Stimulated activated CD8-positive, alpha-beta memory T cell treated with anti-CD3 and anti-CD28 coated beads, Interleukin-12 subunit alpha, Interleukin-12 subunit beta, amount 100 ng/mL, for 24 hours (primary cell): Measurements from ENCODE around the gene SIAH1.
A peak's percentile ranks its signal among the peaks of the same experiment; 100 is the strongest.
"Not testable (repeated sequence)": the region's sequence is repeated elsewhere in the genome, so short reads cannot be mapped to it uniquely, and the experiment has no call there.

Experiments used
- DNase-seq: peaks from one replicate; pipeline ENCODE4 v3.0.0-alpha.2; 2020; ENCODE audit errors: extremely low read depth

SIAH1 gene

GRCh38 chr16:48366165-48367093, 18.8 kb downstream of the SIAH1 start:
- DNase-seq: no peak

- DNase-seq: peak; percentile 42
These were observed 19.5 kb downstream of the SIAH1 start for GRCh38 chr16:48365601-48366164.

GRCh38 chr16:48365025-48365600, 20.1 kb downstream of the SIAH1 start:
- DNase-seq: no peak

GRCh38 chr16:48361540-48362144, 23.6 kb downstream of the SIAH1 start:
- DNase-seq: no peak

- DNase-seq: no peak
These were observed 24.2 kb downstream of the SIAH1 start for GRCh38 chr16:48361012-48361411.

GRCh38 chr16:48359983-48360382, 25.2 kb downstream of the SIAH1 start:
- no peak for DNase-seq

GRCh38 chr16:48358419-48358818, 26.8 kb downstream of the SIAH1 start:
- no peak for DNase-seq

GRCh38 chr16:48356633-48357376, 28.4 kb downstream of the SIAH1 start:
- no peak for DNase-seq

- no peak for DNase-seq
These were observed 30.0 kb downstream of the SIAH1 start for GRCh38 chr16:48354877-48355855.

- DNase-seq: not testable (repeated sequence)
These were observed 30.8 kb downstream of the SIAH1 start for GRCh38 chr16:48354385-48354784.

GRCh38 chr16:48353565-48354163, 31.5 kb downstream of the SIAH1 start:
- peak; percentile 25 for DNase-seq

- DNase-seq: no peak
These were observed 32.4 kb downstream of the SIAH1 start for GRCh38 chr16:48352648-48353390.

GRCh38 chr16:48350736-48351135, 34.5 kb downstream of the SIAH1 start:
- no peak for DNase-seq

- DNase-seq: no peak
These were observed 37.2 kb downstream of the SIAH1 start for GRCh38 chr16:48347980-48348379.

GRCh38 chr16:48347191-48347865, 37.9 kb downstream of the SIAH1 start:
- DNase-seq: no peak

GRCh38 chr16:48342591-48342990, 42.6 kb downstream of the SIAH1 start:
- no peak for DNase-seq

GRCh38 chr16:48340054-48340453, 45.2 kb downstream of the SIAH1 start:
- DNase-seq: no peak

- DNase-seq: no peak
These were observed 49.3 kb downstream of the SIAH1 start for GRCh38 chr16:48335961-48336360.

- no peak for DNase-seq
These were observed 50.9 kb downstream of the SIAH1 start for GRCh38 chr16:48334325-48334724.
